ENCODE measurements around the gene RNF10. TPM values are rescaled to one million over a fixed set of nuclear protein-coding genes. Genes with fewer than 3 reads are reported as not detected.

Gene RNF10
- total and polyA plus RNA-seq, 9 of the 15 experiments (the other 6 are each of a cell fraction or from before 2014, with no cell fraction given), result 43.0 to 139 (median 80.1) TPM

DNA sequence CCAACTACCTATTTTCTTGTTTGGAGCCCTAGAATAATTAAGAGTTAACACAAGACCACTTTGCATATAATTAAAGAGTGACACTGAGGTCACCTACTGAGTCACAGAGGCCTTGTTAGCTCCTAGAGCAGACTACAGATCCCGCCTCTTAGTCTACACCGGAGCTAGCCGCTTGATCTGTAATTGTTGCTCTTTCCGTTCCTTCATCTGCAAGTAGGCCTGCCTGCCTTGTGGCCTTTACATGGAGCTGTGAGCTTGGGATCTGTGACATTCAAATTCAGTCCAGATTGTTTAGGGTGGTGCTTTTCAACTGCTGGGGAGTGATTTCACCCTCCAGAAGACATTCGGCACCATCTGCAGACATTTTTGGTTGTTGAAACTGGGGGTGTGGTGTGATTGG is 43.8 kb upstream of the RNF10 start:
- H3K27me3 ChIP-seq (ENCODE audit: control insufficient read depth in 2 of 2, insufficient read depth in 2 of 2, low read length in 2 of 2), result no peaks in the 10 kb centered on the region
- in situ Hi-C loops (cut with MboI), result no loop called here
- H2AFZ ChIP-seq (ENCODE audit: low read depth, low read length), result no peak overlapping the region
- no peaks in the 10 kb centered on the region for H3K9me1 ChIP-seq (ENCODE audit: control insufficient read depth, insufficient read depth, low read length)
- intact Hi-C loops (cut with micrococcal nuclease), result no loop called here
- ChIA-PET CTCF (ENCODE audit: low intra/inter-chr PET ratio) (no interaction called here), POLR2A (interaction anchor here (1.0 to 3.6 kb wide), 4 partner anchors 9 to 15 kb away, joined by 3 to 14 read pairs (median 10); no protein-coding TSS in a partner anchor)
- no peak for FAIRE-seq
- peaks cover 9 to 28% of the 10 kb centered on the region in 2 experiments; a peak in 4 of 5 replicates for H3K4me1 ChIP-seq (replicated peaks in 1 of 2; ENCODE audit: control insufficient read depth in 2 of 2, insufficient read depth in 2 of 2, low read length in 2 of 2)
- BruUV-seq (replicated peaks), result no TSS peak
- H3K9me3 ChIP-seq (replicated peaks; ENCODE audit: control insufficient read depth, insufficient read depth, low read depth, low read length), result no peaks in the 10 kb centered on the region
- H4K20me1 ChIP-seq (replicated peaks; ENCODE audit: control insufficient read depth, insufficient read depth, low read length), result no peaks in the 10 kb centered on the region
- H3K79me2 ChIP-seq (ENCODE audit: control insufficient read depth, insufficient read depth, low read length), result peaks cover 19% of the 10 kb centered on the region
- WGBS (ENCODE audit: insufficient coverage, low coverage, missing lambda C conversion rate), result 85% methylated on average over 5 of the region's 5 CpGs
- H3K36me3 ChIP-seq (ENCODE audit: control insufficient read depth, insufficient read depth, low read length), result peaks cover 26% of the 10 kb centered on the region
- no peak overlapping the region for H3K4me3 ChIP-seq
- no peak overlapping the region for H3K9ac ChIP-seq (ENCODE audit: insufficient read depth in 1 of 2, low read depth in 2 of 2, low read length in 2 of 2)
- no peak overlapping the region for H3K27ac ChIP-seq (ENCODE audit: extremely low read depth, low read depth, low read length)
- no peak overlapping the region for H3K4me2 ChIP-seq (ENCODE audit: insufficient read depth, low read length)
- no peak for ATAC-seq
- DNase-seq (ENCODE audit: extremely low read depth in 1 of 4, low spot score in 3 of 4), result no peak
- TF ChIP-seq ZNF384 (IDR thresholded peaks at IDR 0.05; ENCODE audit: low read depth, low read length) (no peak), USF2 (CRISPR knock-in tag; IDR thresholded peaks at IDR 0.05) (no peak), DPF2 (IDR thresholded peaks at IDR 0.05) (no peak), SMAD3 (CRISPR knock-in tag; conservative IDR thresholded peaks at IDR 0.05) (no peak), ZNF408 (CRISPR knock-in tag; IDR thresholded peaks at IDR 0.05; ENCODE audit: low read depth) (no peak), ZNF644 (tag; IDR thresholded peaks at IDR 0.05; ENCODE audit: low read depth) (no peak), ETV1 (tag; conservative IDR thresholded peaks at IDR 0.05; ENCODE audit: low read depth) (no peak), ZNF444 (CRISPR knock-in tag; IDR thresholded peaks at IDR 0.05) (no peak), BRD9 (IDR thresholded peaks at IDR 0.05; ENCODE audit: low read depth, partially characterized antibody) (no peak), NFE2 (IDR thresholded peaks at IDR 0.05; ENCODE audit: low read depth) (no peak), ZNF639 (CRISPR knock-in tag; conservative IDR thresholded peaks at IDR 0.05 in 1 of 2, IDR thresholded peaks at IDR 0.05 in 1 of 2) (no peak), GABPB1 (CRISPR knock-in tag; IDR thresholded peaks at IDR 0.05) (no peak), ELF4 (CRISPR knock-in tag; IDR thresholded peaks at IDR 0.05) (no peak), EWSR1 (IDR thresholded peaks at IDR 0.05; ENCODE audit: borderline replicate concordance, low read depth, partially characterized antibody) (no peak), LEF1 (IDR thresholded peaks at IDR 0.05) (no peak)
- TF ChIP-seq, protein P1, sequence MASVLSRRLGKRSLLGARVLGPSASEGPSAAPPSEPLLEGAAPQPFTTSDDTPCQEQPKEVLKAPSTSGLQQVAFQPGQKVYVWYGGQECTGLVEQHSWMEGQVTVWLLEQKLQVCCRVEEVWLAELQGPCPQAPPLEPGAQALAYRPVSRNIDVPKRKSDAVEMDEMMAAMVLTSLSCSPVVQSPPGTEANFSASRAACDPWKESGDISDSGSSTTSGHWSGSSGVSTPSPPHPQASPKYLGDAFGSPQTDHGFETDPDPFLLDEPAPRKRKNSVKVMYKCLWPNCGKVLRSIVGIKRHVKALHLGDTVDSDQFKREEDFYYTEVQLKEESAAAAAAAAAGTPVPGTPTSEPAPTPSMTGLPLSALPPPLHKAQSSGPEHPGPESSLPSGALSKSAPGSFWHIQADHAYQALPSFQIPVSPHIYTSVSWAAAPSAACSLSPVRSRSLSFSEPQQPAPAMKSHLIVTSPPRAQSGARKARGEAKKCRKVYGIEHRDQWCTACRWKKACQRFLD (CRISPR knock-in tag; IDR thresholded peaks at IDR 0.05), result no peak
- TF ChIP-seq, protein P2, sequence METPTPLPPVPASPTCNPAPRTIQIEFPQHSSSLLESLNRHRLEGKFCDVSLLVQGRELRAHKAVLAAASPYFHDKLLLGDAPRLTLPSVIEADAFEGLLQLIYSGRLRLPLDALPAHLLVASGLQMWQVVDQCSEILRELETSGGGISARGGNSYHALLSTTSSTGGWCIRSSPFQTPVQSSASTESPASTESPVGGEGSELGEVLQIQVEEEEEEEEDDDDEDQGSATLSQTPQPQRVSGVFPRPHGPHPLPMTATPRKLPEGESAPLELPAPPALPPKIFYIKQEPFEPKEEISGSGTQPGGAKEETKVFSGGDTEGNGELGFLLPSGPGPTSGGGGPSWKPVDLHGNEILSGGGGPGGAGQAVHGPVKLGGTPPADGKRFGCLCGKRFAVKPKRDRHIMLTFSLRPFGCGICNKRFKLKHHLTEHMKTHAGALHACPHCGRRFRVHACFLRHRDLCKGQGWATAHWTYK (CRISPR knock-in tag; IDR thresholded peaks at IDR 0.05), result no peak

Data from K562 (cell line).